Measurements from ENCODE around the gene RTN4R. TPM values are rescaled to one million over a fixed set of nuclear protein-coding genes. Genes with fewer than 3 reads are reported as not detected.

Gene RTN4R
- total RNA-seq, 1 donor from 2014 or later: 2.9 TPM

- no peak overlapping the region for H3K4me3 Mint-ChIP-seq (ENCODE audit: unreplicated experiment)
- no peak overlapping the region for H3K4me3 ChIP-seq (ENCODE audit: insufficient read depth, low read depth, low read length)
- H3K36me3 ChIP-seq (ENCODE audit: insufficient read depth, low read length): no peaks in the 10 kb centered on the region
- no peak overlapping the region for H3K4me2 ChIP-seq (ENCODE audit: low read length)
- FAIRE-seq (no peak), DNase-seq (ENCODE audit: low read depth) (no peak)
- no peak overlapping the region for H3K27ac ChIP-seq (ENCODE audit: low read depth, low read length)
- peaks cover 3% of the 10 kb centered on the region for H3K27me3 ChIP-seq (ENCODE audit: insufficient read depth, low read length)
- no peaks in the 10 kb centered on the region for H3K36me3 Mint-ChIP-seq (ENCODE audit: low read depth, unreplicated experiment)
- no peak overlapping the region for H2AFZ ChIP-seq (ENCODE audit: low read depth, low read length)
- no peaks in the 10 kb centered on the region for H3K4me1 ChIP-seq (ENCODE audit: insufficient read depth, low read length)
- no peak overlapping the region for H3K9ac ChIP-seq (ENCODE audit: low read length)
- H3K79me2 ChIP-seq (ENCODE audit: insufficient read depth, low read length): no peaks in the 10 kb centered on the region
- H3K9me3 Mint-ChIP-seq (ENCODE audit: unreplicated experiment): no peaks in the 10 kb centered on the region
- no peaks in the 10 kb centered on the region for H3K4me1 Mint-ChIP-seq (ENCODE audit: low read depth, unreplicated experiment)
- H3K27me3 Mint-ChIP-seq (ENCODE audit: low read depth, unreplicated experiment): peaks cover 26% of the 10 kb centered on the region
- H3K27ac Mint-ChIP-seq (ENCODE audit: unreplicated experiment): no peak overlapping the region
- H3K9me3 ChIP-seq (ENCODE audit: insufficient read depth, low read depth, low read length): no peaks in the 10 kb centered on the region
- TF ChIP-seq CTCF (IDR thresholded peaks at IDR 0.05; ENCODE audit: insufficient read depth, low read depth, low read length) (no peak), EZH2 (IDR thresholded peaks at IDR 0.05; ENCODE audit: insufficient read depth, low read length) (no peak)
- no peaks in the 10 kb centered on the region for H4K20me1 ChIP-seq (ENCODE audit: insufficient read depth, low read length)
Observed at GRCh38 chr22:20197407-20198030, 70.6 kb downstream of the RTN4R start.

- no peaks in the 10 kb centered on the region for H3K4me1 Mint-ChIP-seq (ENCODE audit: low read depth, unreplicated experiment)
Observed at GRCh38 chr22:20196094-20196842, 71.8 kb downstream of the RTN4R start.

More at GRCh38 chr22:20196094-20196842, 71.8 kb downstream of the RTN4R start:
- DNase-seq (ENCODE audit: low read depth) (no peak), FAIRE-seq (no peak)
- no peaks in the 10 kb centered on the region for H3K4me1 ChIP-seq (ENCODE audit: insufficient read depth, low read length)
- H3K36me3 ChIP-seq (ENCODE audit: insufficient read depth, low read length): no peaks in the 10 kb centered on the region
- no peak overlapping the region for H3K4me3 ChIP-seq (ENCODE audit: insufficient read depth, low read depth, low read length)
- Mint-ChIP-seq H3K4me3 (ENCODE audit: unreplicated experiment) (no peak overlapping the region), H3K27ac (ENCODE audit: unreplicated experiment) (no peak overlapping the region), H3K27me3 (ENCODE audit: low read depth, unreplicated experiment) (peaks cover 31% of the 10 kb centered on the region), H3K36me3 (ENCODE audit: low read depth, unreplicated experiment) (no peaks in the 10 kb centered on the region), H3K9me3 (ENCODE audit: unreplicated experiment) (no peaks in the 10 kb centered on the region)
- H2AFZ ChIP-seq (ENCODE audit: low read depth, low read length): no peak overlapping the region
- no peak overlapping the region for H3K9ac ChIP-seq (ENCODE audit: low read length)
- no peaks in the 10 kb centered on the region for H3K79me2 ChIP-seq (ENCODE audit: insufficient read depth, low read length)
- H3K27ac ChIP-seq (ENCODE audit: low read depth, low read length): no peak overlapping the region
- no peak for TF ChIP-seq EZH2 (IDR thresholded peaks at IDR 0.05; ENCODE audit: insufficient read depth, low read length)
- TF ChIP-seq CTCF (IDR thresholded peaks at IDR 0.05; ENCODE audit: insufficient read depth, low read depth, low read length): no peak
- peaks cover 3% of the 10 kb centered on the region for H3K27me3 ChIP-seq (ENCODE audit: insufficient read depth, low read length)
- H3K9me3 ChIP-seq (ENCODE audit: insufficient read depth, low read depth, low read length): no peaks in the 10 kb centered on the region
- no peak overlapping the region for H3K4me2 ChIP-seq (ENCODE audit: low read length)
- no peaks in the 10 kb centered on the region for H4K20me1 ChIP-seq (ENCODE audit: insufficient read depth, low read length)
